Ammon's horn (tissue), 1 donor: ENCODE data around the gene LAMB2.

Experiments used
- DNase-seq: peaks from one replicate; pipeline ENCODE4 v3.0.0-alpha.2; 2016; ENCODE audit warnings: low spot score

LAMB2 gene

DNA sequence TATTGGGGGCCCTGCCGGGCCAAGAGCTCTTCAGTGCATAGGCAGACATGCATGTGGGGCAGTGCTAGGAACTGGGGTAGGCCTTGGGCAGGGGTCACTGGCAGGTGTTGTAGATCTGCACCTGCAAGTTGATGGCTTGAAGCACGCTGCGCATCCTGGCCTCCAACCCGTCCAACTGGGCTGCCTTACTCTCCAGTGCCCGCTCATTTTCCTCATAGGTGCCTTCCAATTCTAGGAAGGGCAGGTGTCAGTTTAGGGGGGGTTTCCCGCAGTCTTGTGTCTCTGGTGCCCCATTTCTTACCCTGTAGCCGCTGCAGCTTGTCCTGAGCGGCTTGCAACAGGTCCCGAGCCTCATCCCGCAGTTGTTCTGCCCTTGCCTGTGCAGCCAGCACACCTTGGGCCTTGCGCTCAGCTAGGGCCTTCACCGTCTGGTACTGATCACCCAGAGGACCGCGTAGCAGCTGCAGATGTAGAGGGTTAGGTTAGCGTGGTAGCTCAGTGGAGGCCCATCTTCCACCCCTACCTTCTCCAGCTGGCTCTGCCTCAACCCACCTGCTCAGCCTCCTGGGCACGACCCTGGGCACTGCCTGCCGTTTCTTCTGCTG lies 11.6 kb downstream of the LAMB2 start:
- no peak for DNase-seq

DNA sequence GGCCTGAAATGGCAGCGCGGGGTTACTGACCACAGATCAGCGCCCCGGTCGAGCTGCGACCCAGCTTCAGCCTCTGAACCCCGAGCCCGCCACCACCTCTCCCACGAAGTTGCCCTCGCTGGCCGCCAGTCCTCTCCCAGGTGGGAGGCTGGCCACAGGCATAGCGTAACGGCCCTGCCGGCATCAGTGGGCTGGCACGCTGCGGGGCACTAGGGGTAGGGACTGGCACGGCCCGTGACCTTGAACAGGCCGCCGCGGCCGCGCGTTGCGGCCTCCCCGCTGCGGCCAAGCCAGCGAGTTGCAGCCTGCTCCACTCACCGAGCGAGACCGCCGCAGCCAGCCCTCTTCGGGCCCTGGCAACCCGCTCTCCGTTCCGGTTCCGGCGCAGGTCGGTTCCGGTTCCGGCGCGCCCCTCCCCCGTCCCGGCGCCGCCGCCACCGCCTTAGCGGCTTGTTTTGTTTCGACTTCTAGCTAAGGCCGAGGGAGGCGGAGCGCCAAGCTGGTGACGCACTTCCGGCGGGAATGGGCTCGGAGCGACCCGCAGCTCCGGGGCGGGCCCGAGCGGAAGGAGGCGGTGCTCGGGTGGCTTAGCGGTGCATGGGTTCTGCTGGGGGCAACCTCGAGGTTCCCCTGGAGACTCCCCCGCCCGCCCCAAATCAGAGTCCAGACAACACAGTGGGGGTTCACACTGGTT lies 12.3 kb downstream of the LAMB2 start, which contains the start of gene USP19:
Gene USP19, minus strand, starts transcription at position 386 of the 694 bp plus-strand sequence. CDS start 1,678 bp downstream, outside the sequence.
- peak; percentile 97 for DNase-seq

- no peak for DNase-seq
These were observed 12.8 kb downstream of the LAMB2 start for GRCh38 chr3:49120096-49120437.

- no peak for DNase-seq
These were observed 13.4 kb downstream of the LAMB2 start for GRCh38 chr3:49119439-49119838.

DNA sequence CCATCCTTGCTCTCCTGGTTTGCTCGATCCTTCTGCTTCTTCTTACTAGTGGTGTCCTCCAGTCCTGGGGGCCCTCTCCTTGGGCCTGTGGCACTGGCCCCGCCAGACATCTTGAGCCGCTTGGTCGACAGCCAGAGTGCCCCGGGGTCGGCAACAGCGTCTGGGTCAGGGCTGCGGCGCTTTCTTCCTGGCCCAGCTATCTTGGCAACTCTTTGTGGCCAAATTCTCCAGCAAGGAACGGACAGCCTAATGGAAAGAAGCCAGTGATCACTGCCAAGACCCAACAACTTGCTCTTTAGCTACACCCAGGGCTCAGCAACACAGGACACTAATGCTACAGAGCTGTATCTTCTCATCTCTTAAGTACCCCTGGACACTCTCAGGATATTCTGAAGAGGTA lies 13.8 kb downstream of the LAMB2 start:
- no peak for DNase-seq

- no peak for DNase-seq
These were observed 20.6 kb downstream of the LAMB2 start for GRCh38 chr3:49112262-49112661.

GRCh38 chr3:49111347-49111746 lies 21.5 kb downstream of the LAMB2 start:
- DNase-seq: no peak

DNA sequence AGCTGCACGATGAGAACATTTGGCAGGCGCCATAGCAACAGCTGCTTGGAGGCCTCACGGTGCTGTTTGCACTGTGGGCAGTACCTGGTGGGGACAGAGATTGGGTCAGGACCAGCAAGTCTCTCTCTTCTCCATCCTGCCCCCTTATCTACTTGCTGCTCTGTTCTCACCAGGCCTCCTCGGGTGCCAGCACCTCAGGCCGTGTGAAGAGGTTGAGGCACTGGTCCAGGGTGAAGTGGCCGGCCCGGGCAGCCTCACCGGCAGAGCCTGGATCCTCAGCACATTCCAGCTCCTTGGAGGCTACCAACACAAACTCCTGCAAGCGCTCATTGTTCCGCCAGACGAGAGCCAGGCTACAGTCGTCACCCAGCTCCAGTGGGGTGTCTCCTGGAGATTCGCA lies 22.1 kb downstream of the LAMB2 start:
- DNase-seq: no peak

DNA sequence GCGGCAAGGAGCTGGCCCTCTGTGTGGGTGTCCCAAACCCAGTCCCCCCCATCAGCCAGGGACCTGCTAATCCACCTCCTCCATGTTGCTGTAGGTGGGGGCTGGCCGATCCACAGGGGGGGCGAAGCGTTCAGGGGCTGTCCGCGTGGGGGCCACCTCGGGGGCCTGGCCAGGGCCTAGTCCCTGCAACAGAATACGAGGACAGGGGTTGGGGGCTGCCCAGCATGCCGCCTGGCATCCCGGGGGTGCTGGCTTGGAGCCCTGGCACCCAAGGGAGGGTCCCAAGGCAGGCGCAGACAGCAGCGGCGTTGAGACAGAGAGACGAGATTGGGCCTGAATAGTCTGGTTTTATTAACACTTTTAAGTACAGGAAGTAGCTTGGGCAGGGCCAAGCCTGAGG lies 24.5 kb downstream of the LAMB2 start:
- no peak for DNase-seq

GRCh38 chr3:49104427-49105291 lies 28.2 kb downstream of the LAMB2 start, which contains the start of gene QARS1:
Gene QARS1, minus strand, starts transcription at chr3:49104757. Its CDS starts 24 bp downstream, at chr3:49104733.
- DNase-seq: peak; percentile 94

- no peak for DNase-seq
These were observed 28.8 kb downstream of the LAMB2 start for GRCh38 chr3:49104052-49104426.

DNA sequence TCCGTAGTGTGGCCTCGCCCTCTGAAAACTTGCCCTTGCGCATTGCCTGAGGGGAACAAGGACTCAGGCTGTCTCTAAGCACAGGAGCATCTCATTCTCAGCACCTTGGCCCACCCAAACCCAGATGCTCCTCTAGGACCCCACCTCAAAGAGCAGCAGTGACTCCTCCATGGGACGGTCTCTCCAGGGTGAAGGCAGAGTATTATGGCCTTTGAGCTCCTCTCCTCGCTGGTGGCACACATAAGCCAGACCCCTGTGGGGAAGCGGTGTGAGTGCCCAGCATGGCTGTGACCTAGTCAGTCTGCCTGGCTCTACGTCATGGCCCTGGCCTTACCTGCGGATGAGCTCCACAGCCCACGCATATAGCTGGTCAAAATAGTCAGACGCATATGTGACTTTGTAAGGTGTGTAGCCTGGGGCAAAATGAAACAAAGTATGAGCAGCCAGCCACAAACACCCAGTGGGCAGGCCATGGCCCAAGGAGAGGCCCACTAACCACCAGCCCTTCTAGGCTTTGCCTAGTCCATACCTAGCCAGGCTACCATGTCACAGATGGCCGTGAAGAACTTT lies 32.7 kb downstream of the LAMB2 start:
- no peak for DNase-seq

DNA sequence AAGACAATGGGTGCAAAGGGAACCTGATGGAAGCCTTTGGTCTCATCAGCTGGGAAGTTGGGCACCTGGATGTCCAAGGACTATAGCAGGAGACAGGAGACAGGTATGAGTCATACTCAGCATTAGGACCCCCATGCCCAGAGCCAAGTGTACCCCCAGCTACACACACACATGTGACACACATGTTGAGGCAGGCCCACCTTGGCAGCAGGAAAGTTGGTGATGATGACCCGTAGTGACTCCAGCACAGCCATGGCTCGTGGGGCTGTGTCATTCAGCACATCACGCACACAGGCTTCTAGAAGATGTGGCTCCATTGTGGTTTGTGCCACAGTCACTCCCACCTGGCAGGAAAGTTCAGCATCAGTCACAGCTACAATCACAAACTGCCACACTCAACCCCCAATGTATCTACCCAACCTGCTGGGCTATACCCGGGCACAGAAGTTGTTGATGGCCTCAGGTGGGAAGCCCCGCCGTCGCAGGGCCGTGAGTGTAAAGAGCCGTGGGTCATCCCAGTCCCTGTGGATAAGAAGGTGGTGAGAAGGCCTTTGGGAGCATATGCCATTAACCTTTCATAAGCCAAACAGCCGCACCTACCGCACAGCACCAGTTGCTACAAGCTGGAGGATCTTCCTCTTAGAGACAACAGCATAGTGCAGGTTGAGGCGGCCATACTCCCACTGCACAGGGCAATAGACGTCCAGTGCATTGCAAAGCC lies 33.8 kb downstream of the LAMB2 start:
- DNase-seq: no peak

GRCh38 chr3:49098429-49098828 lies 34.4 kb downstream of the LAMB2 start:
- DNase-seq: no peak

DNA sequence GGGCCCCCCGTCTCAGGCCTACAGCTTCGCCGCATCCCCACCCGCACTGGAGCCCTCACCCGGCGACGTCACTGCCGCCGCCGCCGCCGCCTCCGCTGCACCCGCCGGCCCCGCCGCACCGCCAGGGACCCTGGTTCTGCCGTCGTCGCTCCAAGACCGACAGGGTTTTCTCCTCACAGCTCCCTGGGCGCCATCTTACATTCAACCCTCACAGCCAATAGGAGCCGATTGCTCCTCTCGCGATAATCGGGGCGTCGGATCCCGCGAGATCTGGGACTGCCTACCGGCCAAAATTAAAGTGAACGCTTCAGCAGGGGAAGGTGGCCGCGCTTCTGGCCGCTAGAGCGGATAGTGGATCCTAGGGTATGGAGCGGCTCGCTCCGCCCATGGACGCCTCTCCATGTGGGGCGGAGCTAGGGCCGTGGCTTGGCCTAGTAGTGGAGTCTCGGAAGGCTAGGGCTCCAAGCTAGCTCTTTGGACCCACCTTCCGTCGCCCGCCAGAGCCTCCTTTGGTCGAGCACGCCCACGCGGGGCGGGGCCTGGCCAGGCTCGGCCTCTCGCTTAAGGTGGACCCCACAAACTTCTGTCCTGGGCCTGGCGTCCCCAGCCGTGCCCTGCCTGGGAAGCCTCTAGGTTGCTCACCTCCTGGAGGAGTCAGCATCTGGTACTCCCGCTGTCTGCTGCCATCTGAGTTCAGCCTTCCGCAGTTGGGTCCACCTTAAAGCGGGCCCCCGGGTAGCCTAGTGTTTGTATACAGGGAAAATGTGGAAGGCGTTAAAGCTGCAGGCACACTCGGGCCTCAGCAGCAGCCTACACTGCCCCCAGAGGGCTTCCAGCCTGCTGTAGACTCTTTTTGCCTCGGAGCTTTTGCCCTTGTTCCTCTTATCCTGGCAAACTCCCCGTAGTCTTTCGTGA lies 38.7 kb downstream of the LAMB2 start, which contains the start of gene QRICH1:
Gene QRICH1, minus strand, starts transcription at position 219 of the 915 bp plus-strand sequence. CDS start 17,054 bp downstream, outside the sequence.
- DNase-seq: peak; percentile 97

DNA sequence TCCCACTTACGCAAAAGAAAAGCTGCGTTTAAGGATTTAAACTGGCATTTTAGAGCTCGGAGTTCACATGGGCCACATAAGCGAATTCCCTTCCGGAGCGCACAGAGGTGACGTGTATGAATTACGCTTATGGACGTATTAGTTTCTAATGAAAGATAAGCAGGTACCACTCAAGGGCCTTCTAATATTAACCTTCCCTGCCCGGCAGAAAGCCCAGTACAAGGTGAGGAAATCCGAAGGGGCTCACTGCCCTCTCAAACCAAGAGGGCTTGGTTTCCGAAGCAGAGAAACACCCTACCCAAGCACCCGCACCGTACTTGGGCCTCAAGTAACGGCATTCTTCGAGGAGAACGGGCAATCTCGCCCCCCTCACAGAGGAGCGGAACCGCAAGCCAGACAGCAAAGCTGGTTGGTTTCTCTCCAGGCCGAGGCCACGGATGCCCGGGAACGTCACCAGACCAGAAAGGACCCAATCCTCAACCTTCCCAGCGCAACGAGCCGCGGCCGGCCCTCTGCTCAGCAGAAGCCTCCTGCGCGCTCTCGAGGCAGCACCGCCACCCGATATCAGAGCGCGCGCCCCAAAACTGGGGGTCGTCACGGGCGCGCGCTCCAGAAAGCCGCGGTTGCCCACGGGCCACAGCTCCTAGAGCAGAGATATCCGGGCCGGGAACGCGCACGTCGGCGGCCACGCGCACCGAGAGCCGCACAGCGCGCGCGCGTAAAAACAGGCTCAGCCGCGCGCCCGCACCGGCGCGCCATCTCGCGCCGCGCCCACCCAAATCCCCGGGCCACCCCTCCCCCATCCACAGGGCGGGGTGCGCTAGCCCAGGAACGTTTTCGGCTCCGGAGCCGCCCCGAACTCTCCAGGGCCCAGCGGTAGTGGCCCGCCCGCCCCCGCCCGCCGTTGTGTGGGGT lies 39.7 kb downstream of the LAMB2 start:
- DNase-seq: peak; percentile 78

GRCh38 chr3:49081429-49081828 lies 51.4 kb downstream of the LAMB2 start:
- no peak for DNase-seq

DNA sequence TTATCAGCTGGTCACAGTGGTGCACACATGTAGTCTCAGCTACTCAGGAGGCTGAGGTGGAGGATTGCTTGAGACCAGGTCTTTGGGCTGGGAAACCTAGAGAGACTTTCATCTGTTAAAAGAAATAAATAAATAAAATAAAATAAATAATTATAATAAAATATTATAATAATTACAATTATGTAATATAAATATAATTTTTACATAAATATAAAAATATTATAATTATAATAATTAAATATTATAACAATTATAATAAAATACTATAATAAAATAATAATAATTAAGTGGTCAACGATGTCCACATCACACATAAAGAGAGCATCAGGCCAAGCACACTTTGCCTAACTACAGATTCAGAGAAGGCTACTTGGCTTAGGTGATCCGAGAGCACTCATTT lies 53.6 kb downstream of the LAMB2 start:
- no peak for DNase-seq

GRCh38 chr3:49076646-49077045 lies 56.2 kb downstream of the LAMB2 start:
- DNase-seq: no peak

- no peak for DNase-seq
These were observed 56.7 kb downstream of the LAMB2 start for GRCh38 chr3:49076116-49076515.
